ENCODE data around the gene KRTAP5-3.

- no peak for TF ChIP-seq CTCF (conservative IDR thresholded peaks at IDR 0.05)
- TF ChIP-seq EZH2 (IDR thresholded peaks at IDR 0.05; ENCODE audit: low read depth): no peak
Observed at GRCh38 chr11:1563149-1563638, 45.1 kb downstream of the KRTAP5-3 start.

All from PC-9 (cell line).